Omental fat pad (tissue), 4 donors: ENCODE measurements around the gene CCDC187. TPM values are rescaled to one million over a fixed set of nuclear protein-coding genes. Genes with fewer than 3 reads are reported as not detected.

Experiments used
- ATAC-seq: fragments of 150-250 bp; one replicate; pipeline ENCODE4 v1.9.1; 2016; ENCODE audit warnings: mild to moderate bottlenecking, moderate library complexity; ENCODE audit not compliant: low FRiP score
- DNase-seq: peaks from one replicate; pipeline ENCODE4 v3.0.0-alpha.2; 2019; ENCODE audit warnings: low spot score
- total RNA-seq, 4 donors: library from RNA; depleted of rRNA; stranded (reverse); fragments of >200 nt; gene quantifications; one replicate each; pipeline ENCODE4 v1.1.0, GENCODE V29; 2016
- TF ChIP-seq, protein P1 (sequence below), 3 donors: fragments of 450-650 bp; IDR thresholded peaks; one replicate each; pipeline ENCODE4 v1.5.1; 2016 to 2017; ENCODE audit warnings: antibody characterized with exemption in 3 of 3, mild to moderate bottlenecking in 3 of 3, moderate library complexity in 2 of 3

The CCDC187 gene
- total RNA-seq, 4 donors from 2014 or later: not detected

DNA sequence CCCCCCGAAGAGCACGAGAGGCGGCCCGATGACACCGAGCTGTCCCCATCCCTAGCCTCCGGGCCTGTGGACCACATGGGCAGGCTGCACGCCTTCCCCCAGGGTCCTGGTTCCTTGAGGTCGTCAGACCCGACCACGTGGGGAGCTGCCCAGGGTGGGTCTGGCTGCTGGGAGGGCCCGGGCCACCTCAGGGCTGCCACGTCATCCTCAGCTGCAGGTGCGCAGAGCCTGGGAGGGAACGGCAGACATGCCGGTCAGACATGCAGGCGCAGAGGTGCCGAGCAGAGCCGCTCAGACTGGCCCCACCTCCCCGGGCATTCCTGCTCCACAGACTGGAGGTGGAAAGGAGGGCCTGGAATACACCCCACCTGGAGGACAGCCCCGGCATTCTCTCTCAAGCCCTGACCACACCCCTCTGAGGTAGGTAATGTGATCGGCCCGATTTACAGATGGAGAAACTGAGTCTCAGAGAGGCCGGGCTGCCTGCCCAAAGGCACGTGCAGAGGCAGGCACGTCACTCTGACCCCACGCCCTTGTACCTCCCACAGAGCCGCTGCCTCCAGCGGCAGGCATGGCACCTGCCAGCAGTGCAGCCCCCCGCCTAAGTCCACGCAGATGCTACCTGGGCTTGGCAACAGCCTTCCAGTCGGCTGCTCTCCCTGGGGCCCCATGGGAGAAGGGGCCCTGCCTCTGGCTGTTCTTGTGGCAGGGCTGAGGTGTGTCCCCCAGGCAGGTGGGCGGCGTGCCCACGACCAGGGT lies 649 bp downstream of the CCDC187 start:
- no peak for DNase-seq
- ATAC-seq: no peak
- TF ChIP-seq, protein P1, sequence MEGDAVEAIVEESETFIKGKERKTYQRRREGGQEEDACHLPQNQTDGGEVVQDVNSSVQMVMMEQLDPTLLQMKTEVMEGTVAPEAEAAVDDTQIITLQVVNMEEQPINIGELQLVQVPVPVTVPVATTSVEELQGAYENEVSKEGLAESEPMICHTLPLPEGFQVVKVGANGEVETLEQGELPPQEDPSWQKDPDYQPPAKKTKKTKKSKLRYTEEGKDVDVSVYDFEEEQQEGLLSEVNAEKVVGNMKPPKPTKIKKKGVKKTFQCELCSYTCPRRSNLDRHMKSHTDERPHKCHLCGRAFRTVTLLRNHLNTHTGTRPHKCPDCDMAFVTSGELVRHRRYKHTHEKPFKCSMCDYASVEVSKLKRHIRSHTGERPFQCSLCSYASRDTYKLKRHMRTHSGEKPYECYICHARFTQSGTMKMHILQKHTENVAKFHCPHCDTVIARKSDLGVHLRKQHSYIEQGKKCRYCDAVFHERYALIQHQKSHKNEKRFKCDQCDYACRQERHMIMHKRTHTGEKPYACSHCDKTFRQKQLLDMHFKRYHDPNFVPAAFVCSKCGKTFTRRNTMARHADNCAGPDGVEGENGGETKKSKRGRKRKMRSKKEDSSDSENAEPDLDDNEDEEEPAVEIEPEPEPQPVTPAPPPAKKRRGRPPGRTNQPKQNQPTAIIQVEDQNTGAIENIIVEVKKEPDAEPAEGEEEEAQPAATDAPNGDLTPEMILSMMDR (IDR thresholded peaks at IDR 0.05): no peak

DNA sequence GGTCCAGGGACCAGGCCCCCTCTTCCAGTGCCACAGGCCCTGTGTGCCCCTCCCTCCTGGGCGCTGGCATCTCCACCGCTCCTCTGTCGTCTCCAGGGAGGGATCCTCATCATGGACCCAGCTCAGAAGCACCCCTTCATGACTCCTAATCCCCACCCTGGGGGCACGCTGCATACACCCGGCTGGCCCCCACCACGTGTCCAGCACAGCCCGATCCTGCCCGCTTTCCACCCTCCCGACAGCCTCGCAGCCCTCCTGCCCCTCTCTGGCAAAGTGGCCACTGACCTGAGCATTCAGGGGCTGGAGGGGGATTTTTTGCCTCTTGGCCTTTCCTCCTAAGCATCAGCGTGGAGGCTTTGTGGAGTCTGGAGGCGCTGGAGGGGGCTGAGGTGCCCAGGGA lies 1.4 kb downstream of the CCDC187 start:
- DNase-seq: no peak
- ATAC-seq: no peak
- TF ChIP-seq, protein P1 (IDR thresholded peaks at IDR 0.05): no peak

DNA sequence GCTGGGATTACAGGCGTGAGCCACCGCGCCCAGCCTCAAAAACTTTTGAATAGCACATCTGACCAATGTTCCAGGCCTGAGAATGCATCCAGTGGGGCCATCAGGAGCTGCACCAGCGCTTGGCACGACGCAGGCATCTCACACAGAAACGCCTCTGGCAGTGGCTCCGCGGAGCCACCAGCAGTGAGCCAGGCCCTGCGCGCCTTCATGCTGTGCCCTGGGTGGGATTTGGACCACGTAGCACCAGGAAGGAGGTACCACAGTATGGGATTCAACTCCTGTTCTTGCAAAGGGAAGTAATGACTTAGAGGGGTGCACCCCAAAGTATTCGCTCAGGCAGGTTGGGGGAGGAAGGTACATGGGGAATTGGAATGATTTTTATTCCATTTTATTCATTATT lies 3.0 kb downstream of the CCDC187 start:
- ATAC-seq: no peak
- TF ChIP-seq, protein P1 (IDR thresholded peaks at IDR 0.05): no peak
- no peak for DNase-seq

DNA sequence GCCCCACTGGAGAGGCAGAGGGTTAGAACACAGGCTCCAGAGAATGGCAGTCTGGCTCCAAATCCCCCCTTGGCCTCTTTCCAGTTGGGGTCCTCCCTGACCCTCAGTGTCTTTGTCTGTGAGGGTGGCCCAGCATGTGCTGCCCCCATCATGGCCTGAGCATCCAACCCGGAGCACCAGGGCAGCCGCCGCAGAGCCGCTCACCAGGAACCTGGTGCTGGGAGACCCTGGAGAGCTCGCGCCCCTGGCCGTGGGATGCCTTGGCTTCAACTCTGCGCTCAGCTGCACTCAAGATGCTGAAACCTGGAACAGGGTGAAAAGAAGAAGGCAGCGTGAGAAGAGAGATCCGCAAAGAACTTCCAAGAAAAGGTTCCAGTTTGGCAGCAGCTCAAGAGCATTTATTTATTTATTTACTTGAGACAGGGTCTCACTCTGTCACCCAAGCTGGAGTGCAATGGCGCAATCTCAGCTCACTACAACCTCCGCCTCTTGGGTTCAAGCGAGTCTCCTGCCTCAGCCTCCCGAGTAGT lies 3.8 kb downstream of the CCDC187 start:
- DNase-seq (no peak), ATAC-seq (no peak)
- TF ChIP-seq, protein P1 (IDR thresholded peaks at IDR 0.05): no peak

DNA sequence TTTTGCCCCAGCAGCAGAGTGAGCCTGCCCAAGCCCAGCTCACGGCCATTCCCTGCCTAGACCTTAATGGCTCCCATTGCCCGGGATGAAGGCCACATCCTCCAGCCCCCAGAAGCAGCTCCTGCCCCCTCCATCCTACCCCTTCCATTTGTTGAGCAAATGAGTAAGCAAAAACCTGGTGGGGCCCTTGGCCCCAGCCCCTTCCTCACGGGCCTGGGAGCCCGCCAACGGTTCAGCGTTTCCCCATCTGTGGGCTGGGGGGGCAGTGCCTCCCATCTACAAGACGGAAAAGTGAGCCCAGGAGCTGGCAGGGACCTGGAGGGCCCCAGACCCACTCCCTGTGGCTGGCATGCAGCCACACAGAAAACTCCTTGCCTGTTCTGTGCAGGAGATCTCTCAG lies 4.4 kb downstream of the CCDC187 start:
- no peak for ATAC-seq
- TF ChIP-seq, protein P1 (IDR thresholded peaks at IDR 0.05): no peak
- no peak for DNase-seq

DNA sequence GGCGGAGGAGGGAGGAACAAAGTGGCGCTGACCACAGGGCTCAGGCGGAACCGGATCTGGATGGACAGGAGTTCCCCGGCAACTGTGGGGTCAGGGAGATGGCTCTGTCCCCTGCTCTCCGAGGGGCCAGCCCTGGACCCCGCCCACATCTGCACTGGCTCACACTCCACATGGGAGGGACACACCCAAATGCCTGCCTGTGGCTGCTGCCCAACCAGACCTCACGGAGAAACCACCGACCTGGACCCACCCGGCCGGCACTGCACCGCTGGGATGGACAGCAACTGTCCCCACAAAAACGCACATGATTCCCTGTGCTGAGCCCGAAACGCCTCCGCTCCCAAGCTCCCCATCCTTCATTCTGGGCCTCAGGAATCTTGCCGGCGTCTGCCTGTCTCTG lies 4.8 kb downstream of the CCDC187 start:
- ATAC-seq: no peak
- no peak for DNase-seq
- TF ChIP-seq, protein P1 (IDR thresholded peaks at IDR 0.05): no peak
